ENCODE results near the gene ATF7.
A peak's percentile ranks its signal among the peaks of the same experiment; 100 is the strongest.

Gene ATF7

GRCh38 chr12:53530920-53531319 is 95.3 kb downstream of the ATF7 start:
- Mint-ChIP-seq H3K4me1 (no peaks in the 10 kb centered on the region), H3K4me3 (no peak overlapping the region), H3K9me3 (no peaks in the 10 kb centered on the region), H3K36me3 (peaks cover 31 to 40% of the 10 kb centered on the region in 2 donors), H3K27me3 (no peaks in the 10 kb centered on the region), H3K27ac (no peak overlapping the region)
- ATAC-seq (replicated peaks) (no peak), DNase-seq (no peak)

DNA sequence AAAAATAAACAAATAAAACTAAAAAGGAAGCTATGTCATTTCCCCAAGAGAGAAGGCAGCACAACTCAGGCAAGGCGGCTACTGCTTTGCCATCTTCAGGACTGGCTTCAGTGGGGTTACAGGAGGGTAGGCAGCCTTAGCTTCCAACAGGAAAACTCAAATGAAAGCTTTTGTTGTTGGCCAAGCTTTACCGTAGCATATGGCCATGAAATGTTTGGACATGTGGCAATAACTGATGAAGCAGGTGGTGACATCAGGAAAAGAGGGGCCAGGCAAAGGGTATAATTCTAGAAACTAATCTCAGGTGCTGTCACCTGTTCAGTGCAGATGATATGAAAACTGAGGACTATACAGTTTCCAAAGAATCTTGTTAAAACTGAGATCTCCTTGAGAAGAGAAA is 96.1 kb downstream of the ATF7 start:
- no peaks in the 10 kb centered on the region for H3K27me3 Mint-ChIP-seq
- H3K4me3 Mint-ChIP-seq = no peak overlapping the region
- DNase-seq (no peak), ATAC-seq (replicated peaks) (no peak)
- no peaks in the 10 kb centered on the region for H3K4me1 Mint-ChIP-seq
- H3K27ac Mint-ChIP-seq = no peak overlapping the region
- H3K9me3 Mint-ChIP-seq = no peaks in the 10 kb centered on the region
- H3K36me3 Mint-ChIP-seq = peaks cover 31 to 35% of the 10 kb centered on the region in 2 donors

GRCh38 chr12:53524476-53524875 is 101.7 kb downstream of the ATF7 start:
- no peak for ATAC-seq (replicated peaks)
- peaks cover 37 to 42% of the 10 kb centered on the region in 2 donors for H3K36me3 Mint-ChIP-seq
- peaks cover 7 to 9% of the 10 kb centered on the region in 2 donors for H3K4me1 Mint-ChIP-seq
- no peak overlapping the region for H3K4me3 Mint-ChIP-seq
- H3K27ac Mint-ChIP-seq = no peak overlapping the region
- H3K27me3 Mint-ChIP-seq = no peaks in the 10 kb centered on the region
- no peak for DNase-seq
- H3K9me3 Mint-ChIP-seq = no peaks in the 10 kb centered on the region

GRCh38 chr12:53523131-53523530 is 103.1 kb downstream of the ATF7 start:
- no peak overlapping the region for H3K27ac Mint-ChIP-seq
- no peaks in the 10 kb centered on the region for H3K27me3 Mint-ChIP-seq
- H3K36me3 Mint-ChIP-seq = peaks cover 37 to 38% of the 10 kb centered on the region in 2 donors
- no peaks in the 10 kb centered on the region for H3K9me3 Mint-ChIP-seq
- ATAC-seq (replicated peaks) (no peak), DNase-seq (no peak)
- H3K4me3 Mint-ChIP-seq = no peak overlapping the region
- H3K4me1 Mint-ChIP-seq = peaks cover 7 to 9% of the 10 kb centered on the region in 2 donors

- no peak overlapping the region for H3K27ac Mint-ChIP-seq
- no peak for ATAC-seq (replicated peaks)
Measured at GRCh38 chr12:53518381-53518780, 107.8 kb downstream of the ATF7 start.

DNA sequence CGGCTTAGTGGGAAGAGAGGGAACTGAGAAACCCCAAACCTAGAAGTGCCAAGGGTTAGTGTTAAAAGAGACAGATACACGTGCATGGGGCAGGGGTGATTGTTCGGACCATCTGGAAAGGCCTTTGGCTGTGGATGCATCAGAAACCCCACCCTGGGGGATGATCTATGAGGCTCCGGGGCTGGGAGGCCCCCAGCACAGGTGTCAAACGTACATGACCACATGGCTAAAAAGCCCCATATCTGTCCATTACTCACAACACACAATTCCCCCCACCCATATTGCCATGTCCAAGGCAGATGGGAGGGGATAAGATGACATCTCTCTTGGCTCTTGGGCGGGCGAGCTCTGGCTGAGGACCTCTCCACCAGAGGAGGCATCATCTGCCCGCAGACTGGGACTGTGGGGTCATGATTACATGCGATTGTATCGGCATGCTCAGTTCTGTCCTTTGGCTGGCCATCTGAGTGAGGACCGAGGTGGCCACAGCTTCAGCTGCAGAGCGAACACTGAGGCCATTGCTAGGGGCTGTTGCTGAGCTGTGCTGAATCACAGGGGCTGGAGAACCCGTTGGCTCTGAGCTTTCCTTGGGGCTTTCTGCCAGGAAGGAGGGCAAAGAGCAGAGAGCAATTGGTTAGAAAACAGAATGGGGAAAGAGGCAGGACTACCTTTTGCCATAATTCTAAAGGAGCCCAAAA is 109.3 kb downstream of the ATF7 start:
- Mint-ChIP-seq H3K9me3 (no peaks in the 10 kb centered on the region), H3K4me3 (no peak overlapping the region), H3K27me3 (no peaks in the 10 kb centered on the region), H3K4me1 (peaks cover 7 to 9% of the 10 kb centered on the region in 2 donors), H3K27ac (peak overlapping the region; percentile 72), H3K36me3 (peaks cover 29 to 55% of the 10 kb centered on the region in 2 donors)
- no peak for DNase-seq
- no peak for ATAC-seq (replicated peaks)

More at GRCh38 chr12:53518381-53518780, 107.8 kb downstream of the ATF7 start:
- peaks cover 35 to 61% of the 10 kb centered on the region in 2 donors for H3K36me3 Mint-ChIP-seq
- no peak for DNase-seq
- no peaks in the 10 kb centered on the region for H3K9me3 Mint-ChIP-seq
- H3K4me1 Mint-ChIP-seq = peaks cover 7 to 9% of the 10 kb centered on the region in 2 donors
- no peak overlapping the region for H3K4me3 Mint-ChIP-seq
- no peaks in the 10 kb centered on the region for H3K27me3 Mint-ChIP-seq

DNA sequence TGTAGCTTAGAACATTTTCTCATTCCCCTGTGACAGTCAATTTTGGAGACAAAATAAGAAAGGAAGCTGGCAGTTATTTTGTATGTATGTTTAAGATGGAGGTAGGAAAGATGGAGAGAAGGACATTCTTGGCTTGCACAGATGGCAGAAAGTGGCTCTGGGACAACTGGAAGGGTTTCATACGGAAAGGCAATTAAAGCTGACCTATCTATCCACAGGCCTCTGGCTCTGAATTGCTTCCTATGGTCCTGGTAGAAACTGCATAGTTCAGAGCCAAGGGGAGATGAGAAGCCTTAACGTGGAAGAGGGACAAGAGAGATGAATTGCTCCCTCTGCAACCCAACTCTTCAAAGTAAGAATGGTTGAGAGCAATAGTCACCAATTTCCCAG is 110.9 kb downstream of the ATF7 start:
- no peak overlapping the region for H3K27ac Mint-ChIP-seq
- no peaks in the 10 kb centered on the region for H3K9me3 Mint-ChIP-seq
- peaks cover 27 to 47% of the 10 kb centered on the region in 2 donors for H3K36me3 Mint-ChIP-seq
- H3K4me3 Mint-ChIP-seq = no peak overlapping the region
- H3K27me3 Mint-ChIP-seq = no peaks in the 10 kb centered on the region
- no peak for DNase-seq
- no peak for ATAC-seq (replicated peaks)
- peaks cover 3 to 4% of the 10 kb centered on the region in 2 donors for H3K4me1 Mint-ChIP-seq

DNA sequence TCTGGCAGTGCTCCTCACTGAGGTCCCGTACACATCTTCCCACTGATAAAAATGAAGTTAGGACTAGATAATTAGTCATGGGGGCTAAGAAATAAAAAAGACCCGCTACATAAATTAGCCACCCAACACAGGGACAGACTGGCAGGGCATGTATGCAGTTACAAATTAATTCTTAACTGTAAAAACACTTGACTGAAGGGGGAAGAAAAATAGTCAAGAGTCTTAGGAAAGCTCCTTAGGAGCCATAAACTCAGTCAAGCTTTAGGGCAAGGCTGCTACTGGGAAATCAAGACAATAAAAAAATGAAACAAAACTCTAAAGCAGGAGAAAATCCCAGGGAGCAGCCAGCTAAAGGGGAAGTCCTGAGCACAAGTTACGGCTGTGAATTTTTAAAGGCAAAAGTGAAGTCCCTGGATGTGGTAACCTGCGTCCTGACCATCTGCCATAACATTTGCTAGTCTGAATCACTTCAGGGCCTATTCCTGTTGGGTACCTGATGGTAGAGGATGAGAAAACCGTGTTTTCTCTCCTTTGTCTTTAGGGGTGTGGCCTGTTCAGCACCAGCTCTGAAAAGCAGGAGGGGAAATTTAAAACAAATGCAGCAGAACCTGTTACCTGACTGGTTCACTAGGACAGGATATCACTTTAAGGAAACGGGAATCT is 111.4 kb downstream of the ATF7 start:
- H3K4me3 Mint-ChIP-seq = no peak overlapping the region
- peaks cover 23 to 42% of the 10 kb centered on the region in 2 donors for H3K36me3 Mint-ChIP-seq
- no peaks in the 10 kb centered on the region for H3K9me3 Mint-ChIP-seq
- DNase-seq (no peak), ATAC-seq (replicated peaks) (no peak)
- no peaks in the 10 kb centered on the region for H3K27me3 Mint-ChIP-seq
- H3K4me1 Mint-ChIP-seq = no peaks in the 10 kb centered on the region
- H3K27ac Mint-ChIP-seq = no peak overlapping the region

DNA sequence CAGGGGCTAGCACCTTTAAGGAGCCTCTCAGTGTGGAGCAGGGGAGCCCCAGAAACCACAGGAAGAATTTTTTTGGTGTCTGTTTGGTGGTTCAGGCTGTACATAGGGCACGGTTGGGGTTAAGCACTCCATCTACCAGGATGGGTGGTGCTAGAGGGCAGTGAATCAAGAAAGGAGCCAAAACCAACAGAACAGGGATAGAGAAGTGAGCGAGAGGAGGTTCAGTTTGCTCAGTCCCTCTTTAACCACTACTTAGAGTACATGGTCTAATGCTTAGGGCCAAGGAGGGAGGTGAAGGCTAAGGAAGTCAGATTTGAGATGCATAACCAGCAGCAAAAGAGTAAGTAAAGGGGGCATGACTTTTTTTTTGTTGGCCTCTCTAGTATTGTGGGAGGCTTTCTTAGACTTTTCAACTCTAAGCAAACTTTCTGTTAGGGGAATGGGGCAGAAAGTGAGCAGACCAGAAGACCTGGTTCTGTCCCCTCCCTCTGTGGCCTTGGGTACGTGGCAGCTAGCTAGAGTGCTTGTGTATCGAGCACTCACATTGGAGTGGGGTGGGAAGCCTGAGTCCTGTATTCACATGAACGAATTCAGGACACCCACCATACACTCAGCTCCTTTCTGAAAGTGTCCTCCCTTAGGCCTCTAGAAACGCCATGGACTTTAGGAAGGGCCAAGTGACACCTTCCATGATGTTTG is 112.3 kb downstream of the ATF7 start:
- Mint-ChIP-seq H3K27ac (no peak overlapping the region), H3K36me3 (peaks cover 20 to 42% of the 10 kb centered on the region in 2 donors)

DNA sequence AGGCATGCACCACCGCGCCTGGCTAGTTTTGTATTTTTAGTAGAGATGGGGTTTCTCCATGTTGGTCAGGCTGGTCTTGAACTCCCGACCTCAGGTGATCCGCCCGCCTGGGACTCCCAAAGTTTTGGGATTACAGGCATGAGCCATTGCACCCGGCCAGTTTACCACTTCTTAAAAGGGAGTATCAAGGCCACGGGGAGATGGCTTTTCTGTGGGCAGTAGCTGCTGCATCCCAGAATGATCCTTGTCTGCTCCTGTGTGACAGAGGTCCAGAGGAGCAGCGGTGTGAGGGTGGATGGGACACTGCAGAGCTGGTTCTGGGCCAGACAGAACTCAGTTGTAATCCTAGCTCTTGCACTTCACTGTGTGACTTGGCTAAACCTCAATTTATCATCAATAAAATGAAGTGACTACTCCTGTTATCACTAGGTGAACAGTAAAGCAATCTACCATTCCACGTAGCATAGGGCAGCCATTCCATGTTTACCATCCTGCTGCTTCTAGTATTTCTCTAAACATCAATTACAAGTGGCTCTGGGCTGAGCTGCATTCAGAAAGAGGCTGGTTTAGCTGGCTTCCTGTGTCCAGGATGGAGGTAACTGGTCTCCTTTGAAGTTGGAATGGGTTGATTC is 115.9 kb downstream of the ATF7 start:
- Mint-ChIP-seq H3K4me3 (no peak overlapping the region), H3K36me3 (peaks cover 31 to 44% of the 10 kb centered on the region in 2 donors), H3K27ac (no peak overlapping the region), H3K27me3 (no peaks in the 10 kb centered on the region), H3K4me1 (peaks cover 9% of the 10 kb centered on the region in 2 donors), H3K9me3 (no peaks in the 10 kb centered on the region)
- DNase-seq = no peak
- ATAC-seq (replicated peaks) = no peak

More for the DNA sequence above, 112.3 kb downstream of the ATF7 start:
- DNase-seq (no peak), ATAC-seq (replicated peaks) (no peak)
- Mint-ChIP-seq H3K4me1 (peaks cover 0 to under 1% of the 10 kb centered on the region in 2 donors), H3K4me3 (no peak overlapping the region), H3K9me3 (no peaks in the 10 kb centered on the region), H3K27me3 (no peaks in the 10 kb centered on the region)

GRCh38 chr12:53508534-53509170 is 117.5 kb downstream of the ATF7 start:
- Mint-ChIP-seq H3K4me3 (no peak overlapping the region), H3K27ac (peak overlapping the region; percentile 81), H3K36me3 (peaks cover 34 to 46% of the 10 kb centered on the region in 2 donors), H3K4me1 (peaks cover 15 to 22% of the 10 kb centered on the region in 2 donors), H3K27me3 (no peaks in the 10 kb centered on the region), H3K9me3 (no peaks in the 10 kb centered on the region)
- ATAC-seq (replicated peaks) = peak; percentile 98
- DNase-seq = peak; percentile 79

GRCh38 chr12:53507603-53507885 is 118.6 kb downstream of the ATF7 start:
- Mint-ChIP-seq H3K4me3 (no peak overlapping the region), H3K9me3 (no peaks in the 10 kb centered on the region), H3K36me3 (peaks cover 33 to 47% of the 10 kb centered on the region in 2 donors), H3K27ac (peak overlapping the region; percentile 56), H3K27me3 (no peaks in the 10 kb centered on the region), H3K4me1 (peaks cover 18 to 28% of the 10 kb centered on the region in 2 donors)
- ATAC-seq (replicated peaks) = no peak
- DNase-seq = no peak

DNA sequence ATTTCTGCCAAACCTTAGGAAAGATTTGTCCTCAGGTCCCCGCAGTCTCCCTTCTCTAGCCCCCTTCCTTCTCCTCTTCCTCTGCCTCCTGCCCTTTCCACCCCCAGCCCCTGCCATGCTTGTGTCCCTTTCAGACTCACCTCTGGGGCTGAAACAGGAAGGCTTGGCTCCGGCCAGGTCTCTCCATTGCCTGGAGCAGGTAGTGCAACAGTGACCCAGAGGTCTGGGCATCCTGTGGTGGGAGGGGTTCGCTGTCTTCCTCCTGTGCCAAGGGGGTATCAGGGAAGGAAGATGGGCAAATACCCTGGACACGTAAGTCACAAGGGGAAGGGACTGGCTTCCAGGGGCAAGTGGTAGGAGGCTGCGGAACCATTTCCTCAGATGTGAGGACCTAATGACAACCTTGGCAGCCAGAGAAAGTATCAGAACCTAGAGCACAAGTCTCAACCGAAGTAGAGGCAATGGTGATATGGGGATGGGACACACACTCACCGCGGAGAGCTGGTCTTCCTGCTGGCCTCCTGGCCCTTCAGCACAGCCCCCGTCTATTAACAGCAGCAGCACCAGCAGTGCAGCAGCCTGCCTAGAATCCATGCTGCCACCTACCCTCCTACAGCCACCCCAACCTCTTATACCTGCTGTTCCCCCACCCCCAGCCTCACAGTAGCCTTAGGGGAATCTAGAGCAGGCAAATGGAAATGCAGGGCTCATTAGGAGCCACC is 119.1 kb downstream of the ATF7 start, which contains the start of gene NPFF:
Gene NPFF (minus strand): TSS at position 604 of the 722 bp plus-strand sequence. CDS start 10 bp downstream, at position 594.
- Mint-ChIP-seq H3K27ac (peak within 1 kb of the TSS; percentile 81), H3K4me3 (no peak within 1 kb of the TSS), H3K4me1 (peaks cover 20 to 33% of the 10 kb centered on the region in 2 donors), H3K27me3 (no peaks in the 10 kb centered on the region), H3K9me3 (peaks cover 0 to 1% of the 10 kb centered on the region in 2 donors), H3K36me3 (peaks cover 34 to 47% of the 10 kb centered on the region in 2 donors)
- no peak for DNase-seq
- no peak for ATAC-seq (replicated peaks)

All from stimulated activated naive B cell treated with anti-CD40 and anti-IgM and Interleukin-4, amounts not matched to agents 10 μg/mL and 1 μg/mL and 100 μg/mL, for 72 hours (primary cell).